ENCODE data around the gene DHCR24.
"Not testable (repeated sequence)": the region's sequence is repeated elsewhere in the genome, so short reads cannot be mapped to it uniquely, and the experiment has no call there.

Gene DHCR24, protein sequence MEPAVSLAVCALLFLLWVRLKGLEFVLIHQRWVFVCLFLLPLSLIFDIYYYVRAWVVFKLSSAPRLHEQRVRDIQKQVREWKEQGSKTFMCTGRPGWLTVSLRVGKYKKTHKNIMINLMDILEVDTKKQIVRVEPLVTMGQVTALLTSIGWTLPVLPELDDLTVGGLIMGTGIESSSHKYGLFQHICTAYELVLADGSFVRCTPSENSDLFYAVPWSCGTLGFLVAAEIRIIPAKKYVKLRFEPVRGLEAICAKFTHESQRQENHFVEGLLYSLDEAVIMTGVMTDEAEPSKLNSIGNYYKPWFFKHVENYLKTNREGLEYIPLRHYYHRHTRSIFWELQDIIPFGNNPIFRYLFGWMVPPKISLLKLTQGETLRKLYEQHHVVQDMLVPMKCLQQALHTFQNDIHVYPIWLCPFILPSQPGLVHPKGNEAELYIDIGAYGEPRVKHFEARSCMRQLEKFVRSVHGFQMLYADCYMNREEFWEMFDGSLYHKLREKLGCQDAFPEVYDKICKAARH

DNA sequence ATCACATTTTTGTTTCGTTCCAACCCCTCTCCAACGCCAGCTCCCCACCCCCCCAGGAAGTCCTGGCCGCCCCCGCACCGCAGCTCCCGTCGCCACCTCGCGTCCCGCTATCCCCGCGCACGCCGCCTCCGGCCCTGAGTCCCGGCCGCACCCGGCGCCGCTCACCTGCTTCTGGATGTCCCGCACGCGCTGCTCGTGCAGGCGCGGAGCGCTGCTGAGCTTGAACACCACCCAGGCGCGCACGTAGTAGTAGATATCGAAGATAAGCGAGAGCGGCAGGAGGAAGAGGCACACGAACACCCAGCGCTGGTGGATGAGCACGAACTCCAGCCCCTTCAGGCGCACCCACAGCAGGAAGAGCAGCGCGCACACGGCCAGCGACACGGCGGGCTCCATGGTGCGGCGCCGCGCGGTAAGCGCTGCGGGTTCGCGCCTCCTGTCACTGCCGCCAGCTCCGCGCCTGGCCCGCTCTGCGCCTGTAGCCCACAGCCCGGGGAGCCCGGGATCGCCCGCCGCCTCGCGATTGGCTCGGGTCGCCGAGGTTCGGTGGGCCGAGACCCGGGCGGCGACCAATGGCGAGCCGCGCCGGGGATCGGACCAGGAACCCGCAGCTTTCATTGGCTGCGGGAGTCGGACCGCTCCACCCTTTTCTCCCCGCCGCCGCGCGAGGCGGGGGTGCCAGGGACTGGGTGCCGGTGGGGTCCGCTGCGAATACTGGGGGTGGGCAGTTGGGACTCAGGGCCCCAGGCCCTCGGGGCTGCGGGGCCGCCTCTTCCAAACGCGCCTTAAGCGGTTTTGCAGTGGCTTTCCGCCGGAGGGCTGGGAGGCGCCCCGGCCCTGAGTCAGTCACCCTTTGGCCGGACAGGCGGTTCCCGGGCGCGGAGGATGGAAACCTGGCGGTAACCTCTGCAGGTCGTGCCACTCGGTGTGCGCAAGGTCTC, at the start of gene DHCR24:
DHCR24 (minus strand) TSS at position 472 of the 941 bp plus-strand sequence; CDS start at position 396, 76 bp downstream.
- peaks cover 14% of the 10 kb centered on the region for H3K4me1 ChIP-seq
- H3K27ac ChIP-seq: no peak within 1 kb of the TSS
- peaks cover 9% of the 10 kb centered on the region; the same call in 1 of the 2 replicates for H3K9me3 ChIP-seq
- no peak within 1 kb of the TSS for H3K4me3 ChIP-seq
- no peak within 1 kb of the TSS for H3K9ac ChIP-seq
- no peaks in the 10 kb centered on the region for H3K27me3 ChIP-seq
- no peak within 1 kb of the TSS for H3K4me2 ChIP-seq
- H3K36me3 ChIP-seq: no peaks in the 10 kb centered on the region
- TF ChIP-seq Cebpa-rat (IDR thresholded peaks at IDR 0.05): no peak
- no peaks in the 10 kb centered on the region for H4K20me1 ChIP-seq

DNA sequence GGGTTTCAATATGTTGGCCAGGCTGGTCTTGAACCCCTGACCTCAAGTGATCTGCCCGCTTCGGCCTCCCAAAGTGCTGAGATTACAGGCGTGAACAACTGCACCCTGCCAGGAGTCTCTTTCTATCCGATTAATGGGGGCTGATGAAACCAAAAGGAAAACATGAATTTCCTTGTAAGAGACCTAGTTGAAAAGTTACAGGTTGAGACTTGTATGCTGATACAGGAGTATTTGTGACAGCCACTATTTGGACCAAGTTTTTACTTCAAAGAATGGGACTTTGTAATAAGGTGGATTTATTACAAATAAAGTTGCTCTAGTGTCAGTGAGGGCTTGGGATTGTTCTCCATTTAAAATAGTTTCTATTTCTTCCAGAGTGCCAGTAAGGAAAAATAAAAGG, 49.8 kb upstream of the DHCR24 start:
- Histone ChIP-seq H4K20me1 (no peaks in the 10 kb centered on the region), H3K27ac (no peak overlapping the region), H3K36me3 (no peaks in the 10 kb centered on the region), H3K27me3 (no peaks in the 10 kb centered on the region), H3K9me3 (peaks cover 18% of the 10 kb centered on the region), H3K4me2 (no peak overlapping the region), H3K4me3 (no peak overlapping the region), H3K9ac (no peak overlapping the region), H3K4me1 (no peaks in the 10 kb centered on the region)
- no peak for TF ChIP-seq Cebpa-rat (IDR thresholded peaks at IDR 0.05)

DNA sequence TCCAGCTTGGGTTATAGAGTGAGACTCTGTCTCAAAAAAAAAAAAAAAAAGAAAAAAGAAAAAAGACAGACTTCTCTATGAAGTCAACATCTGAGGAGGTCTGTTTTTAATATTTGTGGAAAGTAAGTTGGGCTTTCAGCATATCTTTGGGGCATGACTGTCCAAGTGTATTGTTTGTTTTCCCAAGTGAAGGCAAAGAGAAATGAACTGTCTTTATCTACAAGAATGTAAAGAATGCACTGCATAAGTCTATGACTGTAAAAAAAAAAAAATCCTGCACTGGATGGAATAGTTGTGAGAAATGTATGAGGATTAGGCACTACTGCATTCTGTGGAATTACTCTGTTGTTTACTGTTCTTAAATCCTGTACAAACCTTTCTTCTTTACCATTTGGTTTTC, 47.9 kb upstream of the DHCR24 start:
- Histone ChIP-seq H3K9ac (no peak overlapping the region), H3K4me3 (no peak overlapping the region), H3K27ac (no peak overlapping the region), H3K4me2 (no peak overlapping the region), H3K4me1 (no peaks in the 10 kb centered on the region), H3K9me3 (peaks cover 18% of the 10 kb centered on the region), H4K20me1 (no peaks in the 10 kb centered on the region), H3K36me3 (no peaks in the 10 kb centered on the region), H3K27me3 (no peaks in the 10 kb centered on the region)
- no peak for TF ChIP-seq Cebpa-rat (IDR thresholded peaks at IDR 0.05)

DNA sequence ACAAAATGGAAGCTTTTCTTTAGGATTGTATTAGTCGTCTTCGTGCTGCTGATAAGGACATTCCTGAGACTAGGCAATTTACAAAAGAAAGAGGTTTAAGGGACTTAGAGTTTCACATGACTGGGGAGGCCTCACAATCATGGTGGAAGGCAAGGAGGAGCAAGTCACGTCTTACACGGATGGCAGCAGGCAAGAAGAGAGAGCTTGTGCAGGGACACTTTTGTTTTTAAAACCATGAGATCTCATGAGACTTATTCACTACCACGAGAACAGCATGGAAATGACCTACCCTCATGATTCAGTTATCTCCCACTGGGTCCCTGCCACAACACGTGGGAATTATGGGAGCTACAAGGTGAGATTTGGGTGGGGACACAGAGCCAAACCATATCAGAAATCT, 47.1 kb upstream of the DHCR24 start:
- H3K4me3 ChIP-seq, H3K27ac ChIP-seq, H3K36me3 ChIP-seq, H3K4me2 ChIP-seq, H4K20me1 ChIP-seq, H3K4me1 ChIP-seq, H3K9ac ChIP-seq, H3K27me3 ChIP-seq: not testable (repeated sequence)
- peaks cover 18% of the 10 kb centered on the region for H3K9me3 ChIP-seq

DNA sequence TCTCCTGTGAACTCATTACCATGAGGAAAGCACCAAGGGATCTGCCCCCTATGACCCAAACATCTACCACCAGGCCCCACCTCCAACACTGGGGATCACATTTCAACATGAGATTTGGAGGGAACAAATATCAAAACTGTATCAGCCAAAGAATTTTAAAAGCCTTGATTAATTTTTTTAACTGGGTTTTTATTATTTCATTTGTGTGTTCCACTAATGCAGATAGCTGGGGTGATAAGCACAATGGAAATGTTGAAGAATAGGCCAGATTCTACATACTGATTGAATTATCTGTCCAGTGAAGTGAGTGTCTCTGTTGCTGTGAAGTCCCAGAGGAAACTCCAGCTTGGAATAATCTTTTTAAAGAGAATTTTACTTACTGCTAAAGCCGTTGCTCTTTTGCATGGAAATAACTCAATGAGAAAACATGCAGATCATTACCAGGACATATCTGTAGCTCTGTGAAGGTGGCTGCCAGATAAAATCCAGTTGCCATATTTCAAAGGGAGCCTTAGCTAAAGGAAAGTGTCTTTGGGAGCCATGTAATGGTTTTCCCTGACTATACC, 44.4 kb upstream of the DHCR24 start:
- H4K20me1 ChIP-seq: no peaks in the 10 kb centered on the region
- H3K27me3 ChIP-seq: no peaks in the 10 kb centered on the region
- TF ChIP-seq Cebpa-rat (IDR thresholded peaks at IDR 0.05): no peak
- no peak overlapping the region for H3K27ac ChIP-seq
- no peak overlapping the region for H3K9ac ChIP-seq
- H3K36me3 ChIP-seq: no peaks in the 10 kb centered on the region
- H3K4me2 ChIP-seq: no peak overlapping the region
- peaks cover 4% of the 10 kb centered on the region; the same call in 1 of the 2 replicates for H3K4me1 ChIP-seq
- H3K9me3 ChIP-seq: peaks cover 18% of the 10 kb centered on the region
- H3K4me3 ChIP-seq: no peak overlapping the region

DNA sequence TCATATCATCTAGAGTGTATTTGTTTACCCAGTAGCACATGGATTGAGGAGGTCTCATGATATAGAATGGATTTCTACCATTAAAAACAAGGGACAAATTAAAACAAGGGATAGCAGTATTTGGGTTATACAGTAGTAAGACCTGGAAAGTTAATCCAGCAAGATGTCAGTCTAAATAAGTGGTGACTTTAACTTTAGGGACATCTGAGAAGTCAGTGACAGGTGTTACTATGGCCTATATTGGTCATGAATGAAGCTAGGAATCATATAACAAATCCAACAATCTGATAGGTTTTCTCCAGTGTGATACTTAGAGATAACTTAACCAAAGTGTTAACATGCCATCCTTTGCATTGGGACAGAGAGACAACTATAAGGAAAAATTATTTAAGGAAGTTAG, 42.7 kb upstream of the DHCR24 start:
- Histone ChIP-seq H3K4me2 (no peak overlapping the region), H3K9me3 (peaks cover 17% of the 10 kb centered on the region)
- TF ChIP-seq Cebpa-rat (IDR thresholded peaks at IDR 0.05): no peak

DNA sequence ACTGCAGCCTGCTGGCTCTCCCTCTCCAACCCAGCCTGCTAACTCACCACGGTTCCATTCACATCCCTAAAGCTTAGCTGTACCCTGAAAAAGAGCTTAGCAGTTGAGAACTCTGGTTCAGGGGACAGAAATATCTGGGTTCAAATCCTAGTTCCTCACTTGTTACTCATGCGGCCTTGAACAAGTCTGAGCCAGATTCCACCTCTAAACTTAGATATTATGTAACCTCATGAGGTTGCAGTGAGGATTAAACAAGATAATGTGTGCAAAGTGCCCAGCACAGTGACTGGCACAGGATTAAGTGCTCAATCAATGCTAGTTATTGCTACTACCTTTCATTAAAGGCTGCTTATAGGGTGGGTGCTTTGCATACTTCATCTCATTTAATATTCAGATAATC, 41.3 kb upstream of the DHCR24 start:
- H3K4me2 ChIP-seq: no peak overlapping the region
- peaks cover 4% of the 10 kb centered on the region; the same call in 1 of the 2 replicates for H3K4me1 ChIP-seq
- no peak overlapping the region for H3K4me3 ChIP-seq
- no peaks in the 10 kb centered on the region for H3K36me3 ChIP-seq
- H3K9me3 ChIP-seq: 0 out of 2 replicates have a peak, but pooled peaks cover 9% of the 10 kb centered on the region
- H3K27me3 ChIP-seq: no peaks in the 10 kb centered on the region
- no peak for TF ChIP-seq Cebpa-rat (IDR thresholded peaks at IDR 0.05)
- no peak overlapping the region for H3K9ac ChIP-seq
- no peak overlapping the region for H3K27ac ChIP-seq
- no peaks in the 10 kb centered on the region for H4K20me1 ChIP-seq

More for the DNA sequence above, 42.7 kb upstream of the DHCR24 start:
- H3K4me3 ChIP-seq: no peak overlapping the region
- H3K36me3 ChIP-seq: no peaks in the 10 kb centered on the region
- peaks cover 4% of the 10 kb centered on the region; the same call in 1 of the 2 replicates for H3K4me1 ChIP-seq
- no peaks in the 10 kb centered on the region for H3K27me3 ChIP-seq
- H4K20me1 ChIP-seq: no peaks in the 10 kb centered on the region
- no peak overlapping the region for H3K9ac ChIP-seq
- H3K27ac ChIP-seq: no peak overlapping the region

DNA sequence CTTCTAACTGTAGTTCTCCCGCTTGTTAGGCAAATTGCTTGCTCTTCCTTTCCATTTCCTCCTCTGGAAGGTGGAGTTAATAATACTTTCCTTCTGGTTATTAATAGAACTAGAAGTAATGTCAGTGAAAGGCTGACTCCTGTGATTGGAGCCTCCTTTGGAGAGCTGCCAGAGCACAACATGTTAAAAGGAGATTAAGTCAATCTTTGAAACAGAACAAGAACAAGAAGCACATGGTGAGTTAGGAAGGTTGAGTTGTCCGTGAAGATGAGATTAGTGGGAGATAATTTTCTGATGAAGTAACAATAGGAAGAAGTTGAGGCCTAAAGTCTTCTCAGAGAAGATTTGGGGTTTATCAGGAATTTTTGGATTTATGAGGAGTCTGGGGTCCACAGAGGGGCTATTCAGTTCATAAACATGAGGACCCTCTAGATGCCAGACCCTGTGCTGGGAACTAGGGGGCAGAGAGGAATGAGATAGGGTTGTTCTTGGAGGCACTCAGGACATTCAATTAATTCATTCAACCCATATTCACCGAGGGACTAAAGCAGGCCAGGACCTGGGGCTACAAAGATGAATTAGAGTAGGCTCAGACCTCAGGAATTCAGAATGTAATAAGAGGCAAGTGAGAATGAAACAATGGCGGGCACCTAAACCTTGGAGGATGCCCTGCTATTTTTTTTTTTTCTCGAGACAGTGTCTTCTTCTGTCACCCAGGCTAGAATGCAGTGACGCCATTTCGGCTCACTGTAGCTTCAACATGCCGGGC, 40.7 kb upstream of the DHCR24 start:
- H4K20me1 ChIP-seq: no peaks in the 10 kb centered on the region
- no peak overlapping the region for H3K4me3 ChIP-seq
- no peaks in the 10 kb centered on the region for H3K27me3 ChIP-seq
- H3K9me3 ChIP-seq: 0 out of 2 replicates have a peak, but pooled peaks cover 6% of the 10 kb centered on the region
- no peak overlapping the region for H3K4me2 ChIP-seq
- TF ChIP-seq Cebpa-rat (IDR thresholded peaks at IDR 0.05): no peak
- no peak overlapping the region for H3K9ac ChIP-seq
- peaks cover 4% of the 10 kb centered on the region; the same call in 1 of the 2 replicates for H3K4me1 ChIP-seq
- no peaks in the 10 kb centered on the region for H3K36me3 ChIP-seq
- H3K27ac ChIP-seq: no peak overlapping the region

DNA sequence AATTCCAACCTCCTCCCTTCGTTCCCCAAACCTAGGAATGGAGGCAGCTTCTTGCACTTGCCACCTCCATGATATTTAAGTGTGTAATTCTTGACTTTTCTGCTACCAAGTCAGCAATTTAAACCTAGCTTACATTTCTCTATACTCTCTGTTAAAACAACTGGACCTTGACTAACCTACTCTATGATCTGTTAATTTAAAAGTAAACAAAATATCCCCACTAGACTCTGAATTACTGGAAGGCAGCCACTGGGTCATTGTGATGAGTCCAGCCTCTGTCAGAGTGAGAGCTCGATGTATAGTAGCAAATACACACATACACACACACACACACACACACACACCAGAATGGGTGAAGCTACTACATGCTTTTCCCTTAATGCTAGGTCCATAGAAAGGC, 40.0 kb upstream of the DHCR24 start:
- H3K27ac ChIP-seq: no peak overlapping the region
- no peak overlapping the region for H3K9ac ChIP-seq
- no peaks in the 10 kb centered on the region for H4K20me1 ChIP-seq
- no peak for TF ChIP-seq Cebpa-rat (IDR thresholded peaks at IDR 0.05)
- H3K27me3 ChIP-seq: no peaks in the 10 kb centered on the region
- 0 out of 2 replicates have a peak, but pooled peaks cover 6% of the 10 kb centered on the region for H3K9me3 ChIP-seq
- H3K4me3 ChIP-seq: no peak overlapping the region
- H3K4me2 ChIP-seq: no peak overlapping the region
- peaks cover 4% of the 10 kb centered on the region; the same call in 1 of the 2 replicates for H3K4me1 ChIP-seq
- no peaks in the 10 kb centered on the region for H3K36me3 ChIP-seq

All from BLaER1 (cell line).